Sigmoid colon (tissue), 7 donors: ENCODE measurements around the gene APOA5. TPM values are rescaled to one million over a fixed set of nuclear protein-coding genes. Genes with fewer than 3 reads are reported as not detected.

Experiments used
- DNase-seq: peaks from one replicate; pipeline ENCODE4 v3.0.0-alpha.2; 2019
- H3K27ac ChIP-seq, 4 donors: fragments of 200-600 bp; sonication (generic); one replicate each; pipeline ENCODE4 v1.5.1; 2016 to 2019; ENCODE audit warnings: mild to moderate bottlenecking in 1 of 4
- H3K27me3 ChIP-seq, 3 donors: fragments of 200-600 bp; sonication (generic); one replicate each; pipeline ENCODE4 v1.5.1; 2019; ENCODE audit warnings: mild to moderate bottlenecking in 1 of 3
- H3K36me3 ChIP-seq, 4 donors: fragments of 200-600 bp; sonication (generic); one replicate each; pipeline ENCODE4 v1.5.1; 2016 to 2019
- H3K4me1 ChIP-seq, 4 donors: fragments of 200-600 bp; sonication (generic); one replicate each; pipeline ENCODE4 v1.5.1; 2017 to 2019
- H3K4me3 ChIP-seq, 4 donors: fragments of 200-600 bp; sonication (generic); one replicate each; pipeline ENCODE4 v1.5.1; 2017 to 2019; ENCODE audit warnings: mild to moderate bottlenecking in 2 of 4, moderate library complexity in 1 of 4
- H3K9me3 ChIP-seq, 4 donors: fragments of 200-600 bp in 3 of 4; sonication (generic) in 3 of 4; one replicate each; pipeline versions ENCODE4 v1.5.1 to v1.6.1; 2013 to 2019
- CTCF ChIP-seq, 4 experiments: fragments of 450-650 bp in 3 of 4; fragments of 200-600 bp in 1 of 4; IDR thresholded peaks; one replicate each; pipeline ENCODE4 v1.5.1; 2016 to 2019; ENCODE audit warnings: antibody characterized with exemption in 4 of 4, mild to moderate bottlenecking in 3 of 4, moderate library complexity in 2 of 4
- EP300 ChIP-seq, 4 donors: sonication (generic); formaldehyde crosslinking; IDR thresholded peaks; one replicate each; pipeline ENCODE4 v1.6.1; 2017; ENCODE audit warnings: antibody characterized with exemption in 4 of 4
- POLR2A ChIP-seq, 2 donors: fragments of 450-650 bp; IDR thresholded peaks; one replicate each; pipeline ENCODE4 v1.6.1; 2016; ENCODE audit warnings: antibody characterized with exemption in 2 of 2, mild to moderate bottlenecking in 2 of 2, moderate library complexity in 2 of 2
- POLR2AphosphoS5 ChIP-seq, 4 donors: sonication (generic); formaldehyde crosslinking; IDR thresholded peaks; one replicate each; pipeline ENCODE4 v1.6.1; 2017; ENCODE audit warnings: antibody characterized with exemption in 4 of 4
- WGBS, 2 donors: extraction: QIAGEN DNeasy Blood & Tissue Kit; methylation state at CpG; one replicate each; pipeline ENCODE4 v1.1.7; 2013; 5-methylcytosine and 5-hydroxymethylcytosine counted together
- intact Hi-C: fragments of 100-400 bp; cut with DNase I; formaldehyde crosslinking; loops from one replicate; pipeline ENCODE4 v1.15.1; 2023
- polyA plus RNA-seq, 3 donors: library from polyadenylated mRNA; stranded (reverse); fragments of 200-250 nt; gene quantifications; one replicate each; pipeline ENCODE4 v1.2.3, GENCODE V29; 2013
- total RNA-seq, 4 donors: library from RNA; depleted of rRNA; stranded (reverse); fragments of >200 nt; gene quantifications; one replicate each; pipeline ENCODE4 v1.1.0, GENCODE V29; 2016
- donor health status: healthy with polysubstance abuse.
- donor health status: Bipolar disorder and iron deficiency.
- donor health status: healthy.

APOA5 gene
- total and polyA plus RNA-seq, 7 donors, result not detected

GRCh38 chr11:116788975-116789374, 2.7 kb downstream of the APOA5 start:
- WGBS, 2 donors, result 88 to 90% methylated on average over 4 of the region's 4 CpGs
- Histone ChIP-seq H3K4me1 (peaks cover 0 to 29% (median 20%) of the 10 kb centered on the region in 4 donors), H3K27ac (peak overlapping the region in 1 of 4 donors; percentile 88), H3K27me3 (no peaks in the 10 kb centered on the region), H3K36me3 (peaks cover 11 to 26% (median 17%) of the 10 kb centered on the region in 4 donors), H3K9me3 (no peaks in the 10 kb centered on the region), H3K4me3 (peak overlapping the region in 1 of 4 donors; percentile 96)
- no peak for DNase-seq
- TF ChIP-seq POLR2AphosphoS5 (IDR thresholded peaks at IDR 0.05), result no peak
- intact Hi-C loops, result loop anchor here (1.0 to 5.0 kb wide), 3 partner anchors 46 to 438 kb away; partner anchors contain the start of gene SIK3

- Histone ChIP-seq H3K9me3 (no peaks in the 10 kb centered on the region), H3K27ac (peak overlapping the region; percentile 84 to 90 (median 88)), H3K27me3 (no peaks in the 10 kb centered on the region), H3K4me1 (peaks cover 0 to 29% (median 20%) of the 10 kb centered on the region in 4 donors), H3K4me3 (peak overlapping the region in 3 of 4 donors; percentile 90 to 97 (median 96)), H3K36me3 (peaks cover 12 to 31% (median 19%) of the 10 kb centered on the region in 4 donors)
- intact Hi-C loops, result loop anchor here (1.0 to 5.0 kb wide), 3 partner anchors 47 to 439 kb away; partner anchors contain the start of gene SIK3
- no peak for DNase-seq
- TF ChIP-seq CTCF (IDR thresholded peaks at IDR 0.05), result no peak
- TF ChIP-seq POLR2AphosphoS5 (IDR thresholded peaks at IDR 0.05), result no peak
- no peak for TF ChIP-seq EP300 (IDR thresholded peaks at IDR 0.05)
- no peak for TF ChIP-seq POLR2A (IDR thresholded peaks at IDR 0.05)
- 31 to 62% methylated on average over 4 of the region's 4 CpGs for WGBS, 2 donors
These were observed 3.1 kb downstream of the APOA5 start for GRCh38 chr11:116788534-116788933.

GRCh38 chr11:116787786-116788486, 3.7 kb downstream of the APOA5 start, which contains the start of gene ZPR1:
TSS of gene ZPR1 (minus strand) at chr11:116788023. CDS start at chr11:116787990, 33 bp downstream.
- H3K4me3 ChIP-seq, result peak within 1 kb of the TSS; percentile 86 to 97 (median 93)
- intact Hi-C loops, result loop anchor here (1.0 to 5.0 kb wide), 3 partner anchors 47 to 439 kb away; partner anchors contain the start of gene SIK3
- no peaks in the 10 kb centered on the region for H3K9me3 ChIP-seq
- H3K36me3 ChIP-seq, result peaks cover 13 to 37% (median 25%) of the 10 kb centered on the region in 4 donors
- TF ChIP-seq POLR2A (IDR thresholded peaks at IDR 0.05) (peak; percentile 66 to 68), CTCF (IDR thresholded peaks at IDR 0.05) (peak in 1 of 4 experiments; percentile 15), EP300 (IDR thresholded peaks at IDR 0.05) (no peak), POLR2AphosphoS5 (IDR thresholded peaks at IDR 0.05) (peak; percentile 81 to 83 (median 82))
- DNase-seq, result peak; percentile 92
- peaks cover 0 to 29% (median 20%) of the 10 kb centered on the region in 4 donors for H3K4me1 ChIP-seq
- H3K27ac ChIP-seq, result peak within 1 kb of the TSS; percentile 84 to 90 (median 88)
- H3K27me3 ChIP-seq, result no peaks in the 10 kb centered on the region
- whole genome bisulfite sequencing, 2 donors, result 1% methylated on average over 56 of the region's 56 CpGs

GRCh38 chr11:116787436-116787785, 4.3 kb downstream of the APOA5 start:
- TF ChIP-seq POLR2AphosphoS5 (IDR thresholded peaks at IDR 0.05) (no peak), CTCF (IDR thresholded peaks at IDR 0.05) (no peak), EP300 (IDR thresholded peaks at IDR 0.05) (no peak), POLR2A (IDR thresholded peaks at IDR 0.05) (no peak)
- WGBS, 2 donors, result 0 to 1% methylated on average over 15 of the region's 15 CpGs
- peaks cover 0 to 29% (median 20%) of the 10 kb centered on the region in 4 donors for H3K4me1 ChIP-seq

GRCh38 chr11:116786966-116787365, 4.7 kb downstream of the APOA5 start:
- peaks cover 0 to 29% (median 20%) of the 10 kb centered on the region in 4 donors for H3K4me1 ChIP-seq
- intact Hi-C loops, result loop anchor here (5.0 kb wide), 1 partner anchor 440 kb away; no protein-coding TSS in a partner anchor
- H3K36me3 ChIP-seq, result peaks cover 18 to 47% (median 30%) of the 10 kb centered on the region in 4 donors
- no peak for DNase-seq
- 52 to 64% methylated on average over 5 of the region's 5 CpGs for WGBS, 2 donors
- H3K9me3 ChIP-seq, result no peaks in the 10 kb centered on the region
- peak overlapping the region in 2 of 4 donors; percentile 88 to 90 for H3K27ac ChIP-seq
- peak overlapping the region; percentile 86 to 97 (median 93) for H3K4me3 ChIP-seq
- H3K27me3 ChIP-seq, result no peaks in the 10 kb centered on the region
- TF ChIP-seq POLR2A (IDR thresholded peaks at IDR 0.05), result no peak
- TF ChIP-seq CTCF (IDR thresholded peaks at IDR 0.05), result no peak
- TF ChIP-seq POLR2AphosphoS5 (IDR thresholded peaks at IDR 0.05), result no peak
- TF ChIP-seq EP300 (IDR thresholded peaks at IDR 0.05), result no peak

More at GRCh38 chr11:116787436-116787785, 4.3 kb downstream of the APOA5 start:
- no peak for DNase-seq
- intact Hi-C loops, result loop anchor here (5.0 kb wide), 1 partner anchor 440 kb away; no protein-coding TSS in a partner anchor
- H3K4me3 ChIP-seq, result peak overlapping the region; percentile 86 to 97 (median 93)
- peak overlapping the region; percentile 84 to 90 (median 88) for H3K27ac ChIP-seq
- H3K36me3 ChIP-seq, result peaks cover 18 to 42% (median 29%) of the 10 kb centered on the region in 4 donors
- no peaks in the 10 kb centered on the region for H3K27me3 ChIP-seq
- no peaks in the 10 kb centered on the region for H3K9me3 ChIP-seq
